Measurements from ENCODE around the gene TJAP1.

GRCh38 chr6:43433148-43433547 is 44.2 kb upstream of the TJAP1 start:
- TF ChIP-seq CTCF (conservative IDR thresholded peaks at IDR 0.05) (no peak), EZH2 (IDR thresholded peaks at IDR 0.05; ENCODE audit: low read depth) (no peak)
